Erythroblast (primary cell): ENCODE data around the gene ANGPTL4.

ENCODE experiments used
- GATA1 ChIP-seq: IDR thresholded peaks from 2 replicates; pipeline ENCODE4 v1.6.1; 2011; ENCODE audit warnings: low read depth, mild to moderate bottlenecking, control low read depth, low read length, moderate library complexity
- POLR2A ChIP-seq: IDR thresholded peaks from 2 replicates; pipeline ENCODE4 v1.6.1; 2011; ENCODE audit warnings: mild to moderate bottlenecking, low read length

GRCh38 chr19:8421484-8422461 is 57.8 kb downstream of the ANGPTL4 start:
- TF ChIP-seq POLR2A (no peak), GATA1 (no peak)
